Activated T-cell treated with anti-CD3 and anti-CD28 coated beads, Interleukin-2, amount 50 U/mL, for 4 hours (primary cell): Measurements from ENCODE around the gene ITGA2B. TPM values are rescaled to one million over a fixed set of nuclear protein-coding genes. Genes with fewer than 3 reads are reported as not detected.
"Not testable (repeated sequence)": the region's sequence is repeated elsewhere in the genome, so short reads cannot be mapped to it uniquely, and the experiment has no call there.

Source experiments
- ATAC-seq, 2 donors: fragments of 200-7000 bp; cut with Tn5 transposase; one replicate each; pipeline ENCODE4 v1.10.0; 2021
- DNase-seq: peaks from one replicate; pipeline ENCODE4 v3.0.0-alpha.2; 2020
- H3K27me3 Mint-ChIP-seq: one replicate; pipeline ENCODE4 v1.8.0; 2021; ENCODE audit warnings: low read depth, mixed read lengths
- H3K36me3 Mint-ChIP-seq: one replicate; pipeline ENCODE4 v1.8.0; 2022; ENCODE audit warnings: mixed read lengths; ENCODE audit not compliant: insufficient read depth
- H3K4me1 Mint-ChIP-seq: one replicate; pipeline ENCODE4 v1.8.0; 2021; ENCODE audit warnings: low read depth, mixed read lengths
- H3K4me3 Mint-ChIP-seq: one replicate; pipeline ENCODE4 v1.8.0; 2021; ENCODE audit warnings: mild to moderate bottlenecking, moderate library complexity, mixed read lengths
- H3K9me3 Mint-ChIP-seq: one replicate; pipeline ENCODE4 v1.8.0; 2021; ENCODE audit warnings: mixed read lengths
- total RNA-seq, 3 donors: library from RNA; stranded (reverse); gene quantifications; one replicate each; pipeline ENCODE4 v1.2.1, GENCODE V29; 2021

Gene ITGA2B
- total RNA-seq, 3 donors from 2014 or later, result 0.90 to 1.8 (median 1.1) TPM

DNA sequence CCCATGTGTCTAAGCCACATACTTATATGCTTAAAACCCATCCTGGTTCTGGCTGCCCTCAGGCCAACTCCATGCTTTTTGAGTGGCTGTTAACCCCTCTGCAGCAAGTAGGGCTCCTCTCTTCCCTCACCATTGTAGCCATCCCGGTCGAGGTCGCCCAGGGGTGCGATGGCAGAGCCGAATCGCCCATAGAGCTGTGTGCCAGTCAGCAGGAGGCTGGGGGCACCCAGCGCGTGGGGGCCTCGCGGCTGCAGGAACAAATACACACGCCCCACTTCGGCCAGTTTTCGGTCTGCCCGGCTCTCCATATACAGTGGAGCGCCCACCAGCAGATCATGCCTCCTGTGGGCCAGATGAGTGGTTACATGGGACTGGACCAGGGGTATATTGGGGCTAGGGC, 6.1 kb downstream of the ITGA2B start:
- Mint-ChIP-seq H3K27me3 (peaks cover 16% of the 10 kb centered on the region), H3K4me3 (no peak overlapping the region), H3K9me3 (no peaks in the 10 kb centered on the region), H3K4me1 (peaks cover 11% of the 10 kb centered on the region), H3K36me3 (no peaks in the 10 kb centered on the region)
- DNase-seq (no peak), ATAC-seq (no peak)

DNA sequence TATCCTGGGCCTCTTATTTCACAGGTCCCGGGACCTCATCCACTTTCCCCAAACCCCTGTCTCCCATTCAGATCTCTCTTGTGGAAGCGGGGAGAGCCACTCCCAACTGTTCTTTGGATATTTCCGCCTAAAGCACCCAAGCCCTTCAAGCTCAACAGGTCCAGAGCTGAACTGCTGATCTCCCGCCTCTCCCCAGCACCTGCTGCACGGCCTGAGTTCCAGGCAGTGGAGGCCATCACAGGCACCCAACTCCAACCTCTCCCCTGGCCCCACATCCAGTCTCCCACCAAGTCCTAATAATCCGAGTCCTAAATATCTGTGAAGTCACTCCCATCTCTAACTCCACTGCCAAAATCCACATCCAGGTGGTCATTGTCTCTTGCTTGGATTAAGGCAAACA, 6.5 kb downstream of the ITGA2B start:
- peaks cover 15% of the 10 kb centered on the region for H3K27me3 Mint-ChIP-seq
- H3K4me3 Mint-ChIP-seq, result no peak overlapping the region
- DNase-seq (no peak), ATAC-seq (no peak)
- H3K36me3 Mint-ChIP-seq, result no peaks in the 10 kb centered on the region
- no peaks in the 10 kb centered on the region for H3K9me3 Mint-ChIP-seq
- H3K4me1 Mint-ChIP-seq, result peaks cover 11% of the 10 kb centered on the region

DNA sequence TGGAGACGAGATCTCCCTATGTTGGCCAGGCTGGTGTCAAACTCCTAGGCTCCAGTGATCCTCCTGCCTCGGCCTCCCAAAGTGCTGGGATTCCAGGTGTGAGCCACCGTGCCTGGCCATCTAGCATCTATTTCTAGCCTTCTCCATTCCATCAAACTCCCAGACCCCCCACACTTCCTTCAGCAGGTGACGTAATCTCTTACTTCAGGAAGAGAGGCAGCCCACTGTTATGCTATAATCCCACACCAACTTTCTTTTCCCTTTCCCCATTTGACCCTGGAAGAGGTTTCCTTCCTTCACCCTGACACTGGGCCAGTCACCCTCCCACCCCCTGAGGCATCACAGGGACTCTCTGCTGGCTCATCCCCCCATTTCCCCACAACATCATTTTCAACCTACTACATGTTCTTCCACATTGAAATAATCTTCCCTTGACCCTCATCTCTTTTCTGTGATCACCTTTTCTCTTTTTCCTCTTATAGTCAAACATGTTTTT, 7.6 kb downstream of the ITGA2B start:
- no peak for DNase-seq
- ATAC-seq, result no peak

DNA sequence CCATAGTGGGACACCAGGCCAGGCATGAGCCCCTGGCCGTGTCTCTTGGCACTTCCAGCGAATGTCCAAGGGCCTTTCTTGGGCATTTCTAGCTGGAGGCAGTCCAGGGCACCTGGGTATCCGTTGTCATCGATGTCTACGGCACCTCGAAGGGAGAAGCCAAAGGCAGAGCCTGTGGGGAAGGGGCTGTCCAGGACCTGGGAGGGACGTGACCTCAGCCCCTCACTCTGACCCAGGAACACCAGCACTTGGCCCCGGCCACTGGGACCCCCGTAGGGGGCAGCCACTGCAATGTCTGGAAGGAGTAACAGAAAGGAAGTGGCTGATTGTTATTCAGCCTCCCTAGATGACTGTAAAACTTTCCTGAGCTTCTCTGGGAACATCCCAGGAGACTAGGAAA, 8.7 kb downstream of the ITGA2B start:
- peaks cover 20% of the 10 kb centered on the region for H3K27me3 Mint-ChIP-seq
- ATAC-seq, result no peak

More for the DNA sequence above, 7.6 kb downstream of the ITGA2B start:
- Mint-ChIP-seq H3K9me3 (no peaks in the 10 kb centered on the region), H3K4me3 (no peak overlapping the region), H3K27me3 (peaks cover 19% of the 10 kb centered on the region), H3K4me1 (peaks cover 11% of the 10 kb centered on the region), H3K36me3 (no peaks in the 10 kb centered on the region)

DNA sequence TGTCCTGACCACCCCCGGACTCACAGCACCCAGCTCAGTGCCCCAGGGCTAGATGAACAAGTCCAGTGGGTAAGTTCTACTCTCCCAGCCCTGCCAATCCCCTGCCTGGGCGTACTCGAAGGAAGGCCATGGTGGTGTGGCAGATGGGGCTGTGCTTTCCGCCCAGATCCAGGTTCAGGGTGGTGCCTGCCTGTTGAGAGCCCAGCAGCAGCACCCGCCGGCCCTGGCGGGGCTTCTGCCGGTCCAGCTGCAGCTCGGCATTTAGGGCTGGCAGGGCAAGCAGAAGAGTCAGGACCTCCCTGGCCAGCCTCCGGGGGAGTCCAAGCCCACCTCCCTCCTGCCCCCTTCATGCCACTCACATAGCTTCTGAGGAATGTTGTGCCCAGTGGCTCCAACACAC, 9.6 kb downstream of the ITGA2B start:
- Mint-ChIP-seq H3K9me3 (no peaks in the 10 kb centered on the region), H3K27me3 (peaks cover 19% of the 10 kb centered on the region), H3K4me1 (peaks cover 4% of the 10 kb centered on the region), H3K4me3 (no peak overlapping the region), H3K36me3 (no peaks in the 10 kb centered on the region)
- no peak for DNase-seq
- ATAC-seq, result no peak

More for the DNA sequence above, 8.7 kb downstream of the ITGA2B start:
- DNase-seq, result no peak
- Mint-ChIP-seq H3K9me3 (no peaks in the 10 kb centered on the region), H3K36me3 (no peaks in the 10 kb centered on the region), H3K4me3 (no peak overlapping the region), H3K4me1 (peaks cover 4% of the 10 kb centered on the region)

DNA sequence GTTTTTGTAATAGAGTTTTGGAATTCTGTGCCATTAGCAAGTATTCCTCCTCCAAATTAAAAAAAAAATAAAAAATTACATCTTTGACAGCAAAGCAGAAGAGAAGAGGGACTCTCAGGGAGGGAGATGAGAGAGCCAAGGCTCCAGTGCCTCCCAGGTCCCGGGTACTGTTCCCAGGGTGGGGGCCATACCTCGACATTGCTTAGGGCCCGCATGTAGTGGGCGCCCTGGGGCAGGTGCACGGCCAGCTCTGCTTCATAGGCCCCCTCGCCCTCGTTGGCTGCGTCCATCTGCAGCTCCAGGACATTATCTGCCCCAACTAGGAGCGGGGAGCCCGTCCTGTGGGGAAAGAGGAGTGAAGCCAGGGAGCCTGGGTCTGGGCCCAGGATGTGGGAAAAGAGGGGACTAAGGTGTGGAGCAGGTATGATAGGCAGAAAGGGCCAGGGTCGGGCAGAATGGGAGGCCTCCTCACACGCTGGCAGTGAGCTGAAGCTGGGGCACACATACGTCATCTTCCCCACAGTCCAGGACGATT, 11.2 kb downstream of the ITGA2B start:
- Mint-ChIP-seq H3K27me3 (peaks cover 24% of the 10 kb centered on the region), H3K36me3 (no peaks in the 10 kb centered on the region), H3K4me1 (no peaks in the 10 kb centered on the region), H3K9me3 (no peaks in the 10 kb centered on the region), H3K4me3 (no peak overlapping the region)
- ATAC-seq, result no peak
- DNase-seq, result no peak

DNA sequence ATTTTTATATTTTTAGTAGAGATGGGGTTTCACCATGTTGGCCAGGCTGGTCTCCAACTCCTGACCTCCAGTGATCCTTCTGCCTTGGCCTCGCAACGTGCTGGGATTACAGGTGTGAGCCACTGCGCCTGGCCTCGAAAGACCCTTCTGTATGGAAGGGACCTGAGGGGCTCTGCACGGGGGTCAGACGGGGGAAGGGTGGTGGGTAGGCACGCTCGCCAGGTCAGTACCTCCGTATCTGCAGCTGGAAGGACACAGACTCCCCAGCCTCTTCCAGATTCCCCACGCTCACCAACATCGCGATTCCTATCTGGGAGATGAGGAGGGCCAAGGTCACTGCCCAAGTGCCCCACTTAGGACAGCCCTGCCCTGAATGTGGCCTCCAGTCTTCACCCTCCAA, 12.7 kb downstream of the ITGA2B start:
- ATAC-seq, result no peak
- Mint-ChIP-seq H3K9me3 (no peaks in the 10 kb centered on the region), H3K4me3 (no peak overlapping the region), H3K4me1 (no peaks in the 10 kb centered on the region), H3K27me3 (peaks cover 32% of the 10 kb centered on the region), H3K36me3 (no peaks in the 10 kb centered on the region)
- DNase-seq, result no peak

DNA sequence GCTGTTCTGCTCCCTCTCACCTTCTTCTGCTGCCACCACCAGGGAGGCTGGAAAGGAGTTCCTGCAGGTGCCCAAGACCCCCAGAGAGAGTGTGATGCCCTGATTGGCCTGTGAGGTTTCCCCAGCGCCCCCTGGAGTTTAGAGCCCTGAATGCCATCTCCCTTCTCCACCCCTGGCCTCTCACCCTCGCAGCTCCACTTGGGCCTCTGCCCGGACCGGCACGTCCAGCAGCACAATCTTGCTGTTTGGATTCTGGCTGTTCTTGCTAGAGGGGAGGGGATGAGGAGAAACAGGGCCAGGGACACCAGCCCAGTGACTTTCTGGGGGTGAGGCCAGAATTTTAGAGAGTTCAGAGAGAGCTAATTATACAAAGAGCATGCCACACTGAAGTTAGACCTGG, 13.3 kb downstream of the ITGA2B start:
- Mint-ChIP-seq H3K4me3 (no peak overlapping the region), H3K27me3 (peaks cover 32% of the 10 kb centered on the region), H3K9me3 (no peaks in the 10 kb centered on the region), H3K36me3 (no peaks in the 10 kb centered on the region), H3K4me1 (no peaks in the 10 kb centered on the region)
- no peak for DNase-seq
- ATAC-seq, result peak; percentile 35 to 64

DNA sequence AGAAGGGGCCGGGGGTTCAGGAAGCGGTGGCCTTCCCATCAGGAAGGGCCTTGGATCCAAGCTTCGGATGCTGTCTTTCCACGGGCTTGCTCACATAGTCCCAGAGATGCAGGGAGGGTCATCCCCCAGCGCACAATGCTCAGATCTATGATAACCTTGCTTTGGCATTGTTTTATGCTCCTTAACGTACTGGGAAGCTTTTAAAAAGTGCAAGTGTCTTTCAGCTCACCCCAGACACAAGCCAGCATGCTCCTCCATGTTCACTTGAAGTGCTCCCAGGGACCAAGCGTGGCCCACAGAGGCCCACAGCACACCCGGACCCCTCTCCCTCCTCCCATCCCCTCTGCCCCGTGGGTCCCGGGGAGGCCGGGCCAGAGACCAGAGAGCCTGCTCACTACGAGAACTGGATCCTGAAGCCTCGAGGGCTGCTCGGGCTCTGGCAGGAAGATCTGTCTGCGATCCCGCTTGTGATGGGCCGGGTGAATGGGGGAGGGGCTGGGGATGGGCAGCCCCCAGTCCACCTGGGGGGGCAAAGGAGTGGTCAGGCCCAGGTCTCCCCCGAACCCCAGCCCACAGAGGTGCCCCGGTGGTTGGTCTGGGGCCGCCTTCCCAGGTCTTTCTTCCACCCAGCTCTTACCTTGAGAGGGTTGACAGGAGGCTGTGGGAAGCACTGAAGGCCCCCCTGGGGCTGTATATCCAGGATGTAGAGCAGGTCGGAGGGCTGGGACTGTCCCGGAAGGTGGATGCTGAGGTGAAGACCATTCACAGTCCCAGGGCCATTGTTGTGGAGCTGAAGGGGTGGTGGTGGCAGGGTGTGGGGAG, 14.0 kb downstream of the ITGA2B start:
- H3K27me3 Mint-ChIP-seq, result peaks cover 34% of the 10 kb centered on the region

DNA sequence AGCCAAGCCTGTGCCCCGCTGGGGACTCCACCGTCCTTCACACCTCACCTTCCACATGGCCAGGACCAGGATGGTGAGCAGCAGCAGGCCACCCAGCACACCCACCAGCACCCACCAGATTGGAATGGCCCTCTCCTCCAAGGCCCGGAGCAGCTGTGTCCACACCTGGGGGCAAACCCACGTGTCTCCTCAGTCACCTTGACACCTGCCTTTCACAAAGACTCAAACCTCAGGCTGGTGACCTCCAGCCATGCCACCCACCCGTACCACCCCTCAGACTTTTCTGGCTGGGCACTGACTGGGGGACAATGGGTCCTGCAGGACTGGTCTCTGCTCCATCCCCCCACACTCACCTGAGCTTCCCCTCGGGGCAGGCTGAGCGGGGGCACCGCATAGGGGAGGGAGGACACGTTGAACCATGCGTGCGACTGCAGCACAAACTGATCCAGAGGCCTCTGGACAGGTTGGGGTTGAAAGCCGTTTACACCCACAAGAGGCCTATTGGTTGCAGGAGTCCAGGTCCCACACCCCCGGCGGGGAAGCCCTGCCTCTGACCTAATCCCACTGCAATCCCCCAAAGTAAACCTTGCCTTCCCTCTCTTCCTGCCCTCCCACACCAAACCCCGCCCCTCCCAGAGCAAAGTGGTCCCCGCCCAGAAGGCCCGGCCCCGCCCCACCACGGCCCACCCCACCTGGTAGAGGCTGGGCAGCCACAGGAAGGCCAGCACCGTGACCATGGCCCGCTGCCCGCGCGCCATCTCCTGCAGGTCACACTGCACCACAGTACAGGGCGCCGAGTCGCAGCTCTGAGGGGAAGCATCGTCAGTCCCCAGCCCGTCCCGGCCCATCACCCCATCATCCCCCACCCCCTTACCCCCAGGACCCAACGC, 14.9 kb downstream of the ITGA2B start:
- H3K36me3 Mint-ChIP-seq, result no peaks in the 10 kb centered on the region
- no peak overlapping the region for H3K4me3 Mint-ChIP-seq
- peaks cover 37% of the 10 kb centered on the region for H3K27me3 Mint-ChIP-seq
- H3K4me1 Mint-ChIP-seq, result no peaks in the 10 kb centered on the region
- DNase-seq (no peak), ATAC-seq (peak; percentile 10 to 29)
- no peaks in the 10 kb centered on the region for H3K9me3 Mint-ChIP-seq

More for the DNA sequence above, 14.0 kb downstream of the ITGA2B start:
- Mint-ChIP-seq H3K9me3 (no peaks in the 10 kb centered on the region), H3K36me3 (no peaks in the 10 kb centered on the region), H3K4me3 (no peak overlapping the region), H3K4me1 (no peaks in the 10 kb centered on the region)
- DNase-seq (no peak), ATAC-seq (no peak)

DNA sequence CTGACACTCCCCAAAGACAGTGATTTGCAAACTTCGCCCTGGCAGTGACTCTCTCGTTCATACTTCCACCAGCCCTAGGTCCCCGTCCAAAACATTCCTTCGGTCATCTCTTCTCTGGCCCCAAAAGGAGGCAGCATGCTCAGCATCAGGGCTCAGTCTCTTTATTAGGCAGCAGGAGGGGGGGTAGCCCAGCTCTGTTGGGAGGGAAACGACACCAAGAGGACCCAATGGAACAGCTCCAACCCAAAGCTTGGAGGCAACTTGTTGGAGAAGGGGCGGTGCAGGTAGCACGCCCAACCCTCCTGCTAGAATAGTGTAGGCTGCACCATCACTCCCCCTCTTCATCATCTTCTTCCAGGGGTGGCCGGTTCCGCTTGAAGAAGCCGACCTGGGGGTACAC, 17.4 kb downstream of the ITGA2B start:
- no peaks in the 10 kb centered on the region for H3K36me3 Mint-ChIP-seq
- no peak overlapping the region for H3K4me3 Mint-ChIP-seq
- no peaks in the 10 kb centered on the region for H3K9me3 Mint-ChIP-seq
- H3K27me3 Mint-ChIP-seq, result peaks cover 44% of the 10 kb centered on the region
- DNase-seq (no peak), ATAC-seq (no peak)
- no peaks in the 10 kb centered on the region for H3K4me1 Mint-ChIP-seq

DNA sequence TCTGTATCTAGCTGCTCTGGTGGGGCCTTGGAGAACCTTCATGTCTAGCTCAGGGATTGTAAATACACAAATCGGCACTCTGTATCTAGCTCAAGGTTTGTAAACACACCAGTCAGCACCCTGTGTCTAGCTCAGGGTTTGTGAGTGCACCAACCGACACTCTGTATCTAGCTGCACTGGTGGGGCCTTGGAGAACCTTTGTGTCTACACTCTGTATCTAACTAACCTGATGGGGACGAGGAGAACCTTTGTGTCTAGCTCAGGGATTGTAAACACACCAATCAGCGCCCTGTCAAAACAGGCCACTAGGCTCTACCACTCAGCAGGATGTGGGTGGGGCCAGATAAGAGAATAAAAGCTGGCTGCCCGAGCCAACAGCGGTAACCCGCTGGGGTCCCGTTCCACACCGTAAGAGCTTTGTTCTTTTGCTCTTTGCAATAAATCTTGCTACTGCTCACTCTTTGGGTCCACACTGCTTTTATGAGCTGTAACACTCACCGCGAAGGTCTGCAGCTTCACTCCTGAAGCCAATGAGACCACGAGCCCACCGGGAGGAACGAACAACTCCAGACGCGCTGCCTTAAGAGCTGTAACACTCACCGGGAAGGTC, 19.9 kb downstream of the ITGA2B start:
- not testable (repeated sequence) for H3K9me3 Mint-ChIP-seq, DNase-seq, H3K36me3 Mint-ChIP-seq, H3K4me1 Mint-ChIP-seq, ATAC-seq
- Mint-ChIP-seq H3K4me3 (peak overlapping the region; percentile 46), H3K27me3 (peaks cover 55% of the 10 kb centered on the region)

DNA sequence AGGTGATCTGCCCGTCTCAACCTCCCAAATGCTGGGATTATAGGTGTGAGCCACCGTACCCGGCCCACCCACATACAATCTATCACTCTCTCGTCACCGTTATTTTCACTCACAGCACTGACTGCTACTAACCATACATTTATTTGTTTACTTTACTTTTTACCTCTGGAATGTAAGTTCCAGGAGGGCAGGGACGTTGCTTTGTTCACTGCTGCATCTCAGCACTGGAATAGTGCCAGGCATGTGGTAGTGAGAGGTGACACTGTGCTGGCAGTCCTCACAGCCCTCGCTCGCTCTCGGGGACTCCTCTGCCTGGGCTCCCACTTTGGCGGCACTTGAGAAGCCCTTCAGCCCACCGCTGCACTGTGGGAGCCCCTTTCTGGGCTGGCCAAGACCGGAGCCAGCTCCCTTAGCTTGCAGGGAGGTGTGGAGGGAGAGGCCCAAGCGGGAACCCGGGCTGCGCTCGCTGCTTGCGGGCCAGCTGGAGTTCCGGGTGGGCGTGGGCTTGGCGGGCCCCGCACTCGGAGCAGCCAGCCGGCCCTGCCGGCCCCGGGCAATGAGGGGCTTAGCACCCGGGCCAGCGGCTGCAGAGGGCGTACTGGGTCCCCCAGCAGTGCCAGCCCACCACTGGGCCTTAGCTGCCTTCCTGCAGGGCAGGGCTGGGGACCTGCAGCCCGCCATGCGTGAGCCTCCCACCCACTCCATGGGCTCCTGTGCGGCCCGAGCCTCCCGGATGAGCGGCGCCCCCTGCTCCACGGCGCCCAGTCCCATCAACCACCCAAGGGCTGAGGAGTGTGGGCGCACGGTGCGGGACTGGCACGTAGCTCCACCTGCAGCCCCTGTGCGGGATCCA, 20.8 kb downstream of the ITGA2B start:
- H3K27me3 Mint-ChIP-seq, result peaks cover 50% of the 10 kb centered on the region
- H3K4me3 Mint-ChIP-seq, H3K36me3 Mint-ChIP-seq, H3K4me1 Mint-ChIP-seq, DNase-seq, ATAC-seq, H3K9me3 Mint-ChIP-seq: not testable (repeated sequence)
